ENCODE data around the gene CCDC6. TPM values are rescaled to one million over a fixed set of nuclear protein-coding genes. Genes with fewer than 3 reads are reported as not detected.

Gene CCDC6
- total RNA-seq, 1 experiment from 2014 or later, result 58.4 TPM

GRCh38 chr10:59944339-59944935 lies 38.1 kb upstream of the CCDC6 start:
- Histone ChIP-seq H3K9ac (ENCODE audit: extremely low read depth, insufficient read length, low read length) (no peak overlapping the region), H3K56ac (ENCODE audit: insufficient read length, low read depth, low read length) (no peak overlapping the region), H3K23ac (ENCODE audit: insufficient read length, low read depth, low read length) (no peak overlapping the region), H2BK20ac (ENCODE audit: low read depth, low read length, poor library complexity, severe bottlenecking) (no peak overlapping the region), H4K5ac (ENCODE audit: insufficient read length, low read depth, low read length) (no peak overlapping the region), H2AFZ (ENCODE audit: low read length) (no peak overlapping the region), H3K4me2 (ENCODE audit: insufficient read depth, insufficient read length, low read length) (no peak overlapping the region), H3T11ph (ENCODE audit: low read length) (no peak overlapping the region), H3K27ac (ENCODE audit: insufficient read length, low read depth, low read length) (no peak overlapping the region), H2BK15ac (ENCODE audit: low read depth, low read length) (no peak overlapping the region), H3K79me1 (ENCODE audit: insufficient read depth, low read depth, low read length, poor library complexity, severe bottlenecking) (no peaks in the 10 kb centered on the region), H2AK5ac (ENCODE audit: insufficient read length, low read length) (no peak overlapping the region), H4K8ac (replicated peaks; ENCODE audit: insufficient read length, low read depth, low read length) (no peak overlapping the region), H3K4ac (ENCODE audit: low read depth, low read length) (no peak overlapping the region), H4K20me1 (ENCODE audit: control insufficient read depth, insufficient read depth, insufficient read length) (no peaks in the 10 kb centered on the region), H2BK12ac (ENCODE audit: insufficient read length, low read depth, low read length) (no peak overlapping the region), H3K18ac (ENCODE audit: insufficient read length, low read depth, low read length) (no peak overlapping the region), H3K27me3 (ENCODE audit: insufficient read depth, low read length) (no peaks in the 10 kb centered on the region), H3K9me3 (ENCODE audit: control insufficient read depth, low read depth, low read length) (no peaks in the 10 kb centered on the region), H4K91ac (ENCODE audit: insufficient read length, low read depth, low read length) (no peak overlapping the region), H3K14ac (ENCODE audit: insufficient read depth, low read length) (no peak overlapping the region), H3K4me1 (ENCODE audit: insufficient read depth, low read length) (peaks cover 7% of the 10 kb centered on the region; the same call in 1 of the 2 replicates), H2BK5ac (ENCODE audit: insufficient read length, low read length) (no peak overlapping the region), H3K23me2 (ENCODE audit: insufficient read length, low read depth, low read length, poor library complexity, severe bottlenecking) (no peaks in the 10 kb centered on the region), H3K79me2 (ENCODE audit: insufficient read depth, low read length) (no peaks in the 10 kb centered on the region), H2BK120ac (ENCODE audit: low read depth, low read length, poor library complexity, severe bottlenecking) (no peak overlapping the region)
- H3K36me3 Mint-ChIP-seq (ENCODE audit: insufficient read depth in 1 of 3, low read depth in 3 of 3), result no peaks in the 10 kb centered on the region; a peak in 1 of 7 replicates
- H3K27ac Mint-ChIP-seq, result no peak overlapping the region; a peak in 1 of 7 replicates
- no peak overlapping the region; a peak in 1 of 5 replicates for H3K4me3 Mint-ChIP-seq
- peaks cover 1% of the 10 kb centered on the region; the same call in 1 of the 2 replicates for H3K27me3 Mint-ChIP-seq (ENCODE audit: low read depth)
- TF ChIP-seq, protein P1, sequence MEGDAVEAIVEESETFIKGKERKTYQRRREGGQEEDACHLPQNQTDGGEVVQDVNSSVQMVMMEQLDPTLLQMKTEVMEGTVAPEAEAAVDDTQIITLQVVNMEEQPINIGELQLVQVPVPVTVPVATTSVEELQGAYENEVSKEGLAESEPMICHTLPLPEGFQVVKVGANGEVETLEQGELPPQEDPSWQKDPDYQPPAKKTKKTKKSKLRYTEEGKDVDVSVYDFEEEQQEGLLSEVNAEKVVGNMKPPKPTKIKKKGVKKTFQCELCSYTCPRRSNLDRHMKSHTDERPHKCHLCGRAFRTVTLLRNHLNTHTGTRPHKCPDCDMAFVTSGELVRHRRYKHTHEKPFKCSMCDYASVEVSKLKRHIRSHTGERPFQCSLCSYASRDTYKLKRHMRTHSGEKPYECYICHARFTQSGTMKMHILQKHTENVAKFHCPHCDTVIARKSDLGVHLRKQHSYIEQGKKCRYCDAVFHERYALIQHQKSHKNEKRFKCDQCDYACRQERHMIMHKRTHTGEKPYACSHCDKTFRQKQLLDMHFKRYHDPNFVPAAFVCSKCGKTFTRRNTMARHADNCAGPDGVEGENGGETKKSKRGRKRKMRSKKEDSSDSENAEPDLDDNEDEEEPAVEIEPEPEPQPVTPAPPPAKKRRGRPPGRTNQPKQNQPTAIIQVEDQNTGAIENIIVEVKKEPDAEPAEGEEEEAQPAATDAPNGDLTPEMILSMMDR (conservative IDR thresholded peaks at IDR 0.05), result no peak
- DNase-seq, result no peak
- H3K9me3 Mint-ChIP-seq, result no peaks in the 10 kb centered on the region; a peak in 1 of 5 replicates
- no CpG with 5 or more reads among the region's 16 CpGs for WGBS (ENCODE audit: extremely low coverage, insufficient read length, low lambda C conversion rate)
- peaks cover 22 to 23% of the 10 kb centered on the region in 2 experiments for H3K4me1 Mint-ChIP-seq
